Endometrial microvascular endothelial cells (primary cell): Measurements from ENCODE around the gene FOXF2. TPM values are rescaled to one million over a fixed set of nuclear protein-coding genes. Genes with fewer than 3 reads are reported as not detected.

Experiments used
- in situ Hi-C: cut with HindIII; loops from 2 replicates; pipeline ENCODE4 v1.10.0; 2017; ENCODE audit warnings: low sequenced_read_pairs, low pct_unique_long_range_greater_than_20kb; ENCODE audit errors: inconsistent ontology term
- total RNA-seq: library from RNA; depleted of rRNA; stranded (reverse); fragments of >200 nt; gene quantifications from one replicate; pipeline ENCODE4 v1.2.3, GENCODE V29; 2015; ENCODE audit errors: inconsistent ontology term

Gene FOXF2
- total RNA-seq, 1 donor from 2014 or later, result not detected

DNA sequence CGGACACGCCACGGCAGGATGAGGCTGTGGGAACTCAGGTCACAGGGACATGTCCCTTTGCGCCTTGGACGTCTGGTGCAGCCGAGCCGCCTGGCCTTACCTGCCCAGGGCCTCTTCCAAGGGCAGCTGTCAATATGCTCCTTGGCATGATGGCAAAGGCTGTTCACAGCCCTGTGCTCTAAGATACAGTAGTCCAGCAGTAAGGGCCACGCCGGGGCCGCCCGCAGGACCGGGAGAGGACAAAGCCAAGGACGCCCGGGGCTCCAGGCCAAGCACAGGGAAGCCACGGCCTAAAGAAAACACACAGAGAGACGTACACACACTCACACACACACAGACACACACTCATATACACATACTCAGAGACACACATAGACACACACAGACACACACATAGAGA, 13.0 kb downstream of the FOXF2 start:
- in situ Hi-C loops, result no loop called here

DNA sequence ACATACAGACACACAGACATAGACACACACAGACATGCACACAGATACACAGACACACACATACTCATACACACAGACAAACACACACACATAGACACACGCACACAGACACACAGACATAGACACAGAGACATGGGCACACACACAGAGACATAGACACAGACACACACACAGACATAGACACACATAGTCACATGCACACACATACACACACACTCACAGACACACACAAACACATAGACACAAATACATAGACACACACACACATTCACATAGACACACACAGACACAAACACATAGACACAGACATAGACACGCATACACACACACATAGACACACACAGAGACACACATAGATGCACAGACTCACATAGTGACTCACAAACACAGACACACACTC, 13.5 kb downstream of the FOXF2 start:
- in situ Hi-C loops, result no loop called here

DNA sequence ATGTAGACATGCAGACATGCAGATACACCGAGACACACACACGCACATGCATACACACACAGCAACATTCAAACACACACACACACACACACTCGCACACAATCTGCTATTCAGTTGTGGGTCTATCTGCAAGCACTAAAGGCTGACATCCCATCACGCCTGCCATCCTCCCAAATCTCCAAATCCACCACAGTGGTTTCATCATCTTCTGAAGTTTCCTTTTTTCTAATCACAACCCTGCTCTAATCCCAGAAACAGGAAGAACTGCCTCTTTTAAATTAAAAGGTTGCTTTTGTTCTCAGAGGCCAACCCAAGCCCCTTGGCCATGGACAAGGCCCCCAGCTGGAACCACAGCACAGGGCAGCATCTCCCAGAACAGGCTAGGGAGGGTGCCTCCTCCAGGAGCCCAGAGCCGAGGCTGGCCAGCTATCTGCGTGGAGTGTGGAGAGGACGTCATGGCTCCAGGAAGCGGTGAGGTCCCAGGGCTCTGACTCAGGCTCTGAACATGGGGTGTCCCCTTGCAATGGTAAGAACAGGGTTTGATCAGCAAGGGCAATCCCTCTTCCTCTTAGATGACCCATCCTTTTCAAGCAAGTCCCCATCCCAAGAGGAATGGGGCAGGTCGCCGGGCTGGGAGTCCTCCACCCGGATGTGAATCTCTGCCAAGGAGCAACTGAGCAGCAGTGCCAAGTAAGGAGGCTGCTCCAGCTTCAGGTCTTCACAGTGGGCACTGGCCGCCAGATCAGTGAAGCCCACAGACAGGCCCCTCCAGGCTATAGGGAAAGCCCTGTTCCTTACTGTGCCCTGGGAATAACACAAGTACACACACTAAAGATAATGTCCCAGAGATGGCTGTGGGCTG, 14.7 kb downstream of the FOXF2 start:
- in situ Hi-C loops, result no loop called here

DNA sequence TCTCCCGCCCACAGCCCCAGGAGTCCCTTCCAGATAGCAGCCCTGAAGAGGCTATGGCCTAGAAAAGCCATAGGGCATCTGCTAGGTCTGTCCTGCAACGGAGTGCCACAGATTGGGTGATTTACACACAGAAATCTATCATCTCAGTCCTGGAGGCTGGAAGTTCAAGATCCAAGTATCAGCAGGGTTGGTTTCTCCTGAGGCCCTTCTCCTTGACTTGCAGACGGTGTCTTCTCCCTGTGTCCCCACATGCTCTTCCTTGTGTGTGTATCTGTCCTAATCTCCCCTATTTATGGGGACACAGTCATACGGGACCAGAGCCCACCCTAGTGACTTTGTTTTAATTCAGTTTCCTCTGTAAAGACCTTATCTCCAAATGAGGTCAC, 15.3 kb downstream of the FOXF2 start:
- in situ Hi-C loops, result no loop called here

DNA sequence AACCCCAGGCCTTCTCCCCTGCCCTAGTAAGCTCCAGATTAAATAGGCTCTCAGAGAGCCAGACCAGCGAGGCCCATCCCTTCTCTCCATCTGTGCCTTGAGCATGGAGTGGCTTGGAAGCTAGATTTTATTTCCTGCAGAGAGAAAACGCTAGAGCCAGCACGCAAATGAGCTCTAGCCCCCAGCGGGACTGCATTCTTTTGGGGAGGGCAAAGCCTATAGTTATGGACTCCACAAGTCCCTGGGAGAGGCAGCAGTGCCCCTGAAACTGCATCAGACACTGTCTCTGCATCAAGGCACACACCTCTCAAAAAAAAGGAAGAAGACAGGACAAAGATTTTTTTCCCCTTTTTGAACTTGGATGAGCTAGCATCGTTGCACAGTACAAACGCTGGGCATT, 15.8 kb downstream of the FOXF2 start:
- in situ Hi-C loops, result no loop called here

DNA sequence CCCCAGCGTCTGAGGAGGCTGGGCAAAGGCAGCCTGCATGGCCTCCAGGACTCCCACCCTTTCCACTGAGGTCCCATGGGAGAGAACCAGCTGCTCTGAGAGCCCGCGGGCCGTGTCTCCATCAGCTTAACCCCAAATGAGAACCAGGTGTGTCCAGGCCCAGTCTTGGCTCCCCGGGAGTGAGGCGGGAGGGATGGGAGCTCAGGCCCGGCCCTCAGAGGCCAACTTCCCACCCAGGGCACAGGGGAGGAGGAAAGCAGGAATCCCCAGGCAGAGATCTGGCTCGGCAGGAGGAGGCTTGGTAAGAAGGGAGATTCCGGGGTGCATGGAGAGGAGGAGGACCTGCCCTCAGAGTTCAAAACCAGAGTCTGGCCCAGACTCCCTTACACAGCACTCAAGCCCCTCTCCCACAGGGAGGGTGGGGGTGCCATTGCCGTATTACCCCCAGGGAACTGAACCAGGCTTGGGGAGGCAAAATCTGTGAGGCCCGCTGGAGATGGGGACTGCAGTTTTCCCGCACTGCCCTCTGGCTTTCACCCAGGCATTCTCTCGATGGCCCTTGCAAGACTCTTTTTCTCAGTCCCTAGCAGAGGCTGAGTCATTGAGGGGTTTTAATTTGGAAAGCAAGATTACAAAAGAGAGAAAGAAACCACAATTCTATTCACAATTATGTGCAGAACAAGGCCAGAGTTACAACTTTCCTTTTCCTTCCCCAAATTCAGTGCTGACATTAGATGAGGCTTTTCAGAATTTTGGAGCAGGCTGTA, 17.1 kb downstream of the FOXF2 start:
- in situ Hi-C loops, result no loop called here

DNA sequence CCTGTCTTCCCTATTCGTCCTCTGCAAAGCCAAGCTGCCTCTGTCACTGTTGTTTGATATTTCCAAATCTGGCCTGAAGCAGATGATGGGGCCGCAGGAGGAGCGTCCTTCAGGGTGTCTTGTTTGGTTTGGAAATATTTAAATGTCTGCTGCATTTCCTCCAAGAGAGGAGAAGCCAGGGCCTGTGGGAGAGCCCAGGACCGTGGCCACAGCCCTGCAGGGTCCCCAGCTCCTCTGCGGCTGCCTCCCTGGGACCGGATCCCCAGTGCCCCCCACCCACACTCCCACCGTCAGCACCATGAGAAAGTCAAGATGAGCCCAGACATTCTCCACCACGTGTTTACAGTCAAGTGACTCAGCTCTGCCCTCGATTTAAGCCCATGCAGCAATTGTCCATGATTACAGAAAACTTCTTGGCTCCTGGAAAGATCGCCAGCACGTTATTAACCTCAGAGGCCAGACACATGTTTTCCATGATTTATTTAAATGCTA, 18.2 kb downstream of the FOXF2 start:
- in situ Hi-C loops, result no loop called here

DNA sequence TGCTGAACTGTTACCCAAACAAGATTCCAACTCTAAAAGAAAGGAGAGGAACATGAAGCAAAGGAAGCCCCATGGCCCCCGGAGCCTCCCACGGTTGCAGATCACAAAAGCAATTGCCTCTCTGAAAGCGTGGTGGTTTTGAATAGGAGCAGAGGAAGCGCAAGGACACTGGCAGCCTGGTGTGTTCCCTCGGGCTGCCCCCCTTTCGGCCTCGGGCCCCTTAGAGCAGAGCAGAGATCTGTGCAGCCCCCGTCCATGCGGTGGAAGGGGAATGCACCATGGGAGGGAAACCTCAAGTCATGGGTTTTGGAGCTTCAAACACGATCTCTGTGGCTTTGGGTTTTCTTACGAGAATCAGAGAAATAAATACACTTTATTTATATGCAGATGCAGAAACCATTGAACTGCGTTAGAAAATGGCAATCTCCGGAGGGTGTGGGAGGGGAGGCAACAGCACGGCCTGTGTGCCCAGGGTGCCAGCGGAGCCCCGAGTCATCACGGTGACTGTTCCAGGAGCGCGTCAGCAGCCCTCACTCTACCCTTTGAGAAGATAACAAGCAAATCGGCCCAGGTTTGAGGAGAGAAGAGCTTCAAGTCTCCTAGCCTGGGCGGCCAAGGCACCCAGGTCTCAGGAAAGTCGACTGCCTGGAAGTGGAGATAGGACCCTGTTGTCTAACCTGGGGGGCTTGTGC, 20.5 kb downstream of the FOXF2 start:
- in situ Hi-C loops, result no loop called here

DNA sequence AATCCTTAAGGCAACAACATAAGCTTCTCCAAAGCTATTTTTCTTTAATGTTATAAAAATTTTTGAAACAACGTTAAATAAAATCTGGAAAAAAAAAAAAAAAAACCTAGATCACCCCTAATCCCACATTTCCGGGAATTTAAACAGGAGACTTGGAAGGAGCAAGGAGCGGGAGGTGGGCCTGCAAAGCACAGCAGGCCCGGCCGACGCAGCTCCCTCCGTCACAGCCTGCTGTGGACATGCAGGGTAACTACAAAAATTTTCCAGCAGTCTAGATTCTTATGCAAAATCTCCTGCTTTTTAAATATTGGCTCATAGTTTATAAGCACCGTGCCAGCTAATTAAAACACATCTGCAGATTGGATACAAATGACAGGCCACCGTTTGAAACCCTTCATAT, 23.5 kb downstream of the FOXF2 start:
- in situ Hi-C loops, result no loop called here

DNA sequence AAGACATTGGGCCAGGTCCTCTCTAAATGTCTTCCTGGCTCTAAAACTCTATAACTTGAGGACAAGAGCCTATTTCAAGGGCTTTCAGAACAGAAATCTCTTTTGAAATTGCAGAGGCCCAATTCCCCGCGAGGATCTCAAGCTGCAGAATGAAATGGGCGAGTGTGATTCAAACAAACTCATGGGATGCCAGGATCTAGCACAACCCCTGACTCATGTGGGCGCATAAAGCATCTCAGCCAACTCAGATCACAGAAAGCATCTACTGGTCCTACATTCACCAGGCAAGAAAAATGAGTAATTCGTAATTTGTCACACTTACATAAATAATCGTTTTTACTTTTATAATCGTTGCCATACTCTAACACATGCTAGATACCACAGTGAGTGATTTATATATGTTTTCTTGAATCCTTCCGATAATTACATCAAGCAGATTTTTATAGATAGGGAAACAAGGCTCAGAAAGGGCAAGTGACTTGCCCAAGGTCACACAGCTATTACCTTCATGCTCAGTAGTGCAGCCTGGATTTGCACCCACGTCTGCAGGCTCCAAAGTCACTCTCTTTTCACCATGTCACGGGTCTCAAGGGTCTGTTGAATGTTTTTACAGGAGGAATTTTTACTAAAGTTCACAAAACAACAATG, 26.2 kb downstream of the FOXF2 start:
- in situ Hi-C loops, result no loop called here

DNA sequence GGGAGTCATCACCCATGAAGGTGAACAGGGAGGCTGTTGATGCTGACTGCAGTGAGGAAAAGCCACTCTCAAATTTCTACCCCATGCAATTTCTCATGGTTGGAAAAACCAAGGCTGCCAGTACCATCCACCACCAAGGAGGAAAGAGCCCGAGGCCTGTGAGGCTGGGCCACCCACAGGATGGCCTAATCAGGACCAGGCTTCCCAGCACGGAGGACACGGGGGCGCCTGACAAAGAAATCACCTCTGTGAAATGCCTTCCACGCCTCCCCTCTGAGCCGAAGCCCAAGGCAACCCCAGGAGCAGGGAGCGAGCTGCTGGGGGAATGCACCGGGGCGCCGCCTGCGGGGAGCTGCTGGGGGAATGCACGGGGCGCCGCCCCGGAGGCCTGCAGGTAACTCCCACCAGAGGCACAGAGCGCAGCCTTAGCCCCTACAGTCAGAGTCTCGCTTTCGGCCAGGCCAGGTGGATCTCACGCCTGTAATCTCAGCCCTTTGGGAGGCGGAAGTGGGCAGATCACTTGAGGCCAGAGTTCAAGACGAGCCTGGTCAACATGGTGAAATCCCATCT, 26.9 kb downstream of the FOXF2 start:
- in situ Hi-C loops, result no loop called here

DNA sequence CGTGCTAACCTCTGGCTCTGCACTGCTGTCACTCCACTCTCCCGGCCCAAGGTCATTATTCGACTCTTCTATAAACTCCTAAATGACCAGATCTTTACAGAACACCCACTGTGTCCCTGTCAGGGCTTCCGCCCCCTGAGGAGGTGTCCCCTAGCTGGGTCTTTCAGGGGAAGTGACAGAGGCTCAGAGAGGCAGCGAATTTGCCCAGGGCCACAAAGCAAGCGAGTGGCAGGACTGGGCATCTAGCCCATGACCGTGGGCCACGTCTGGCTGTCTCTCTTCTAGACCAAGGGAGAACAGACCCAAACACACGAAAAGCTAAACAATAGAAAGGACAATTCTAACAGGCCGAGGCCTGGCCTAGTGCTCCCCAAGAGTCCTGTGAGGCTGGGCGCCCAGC, 27.4 kb downstream of the FOXF2 start:
- in situ Hi-C loops, result no loop called here

DNA sequence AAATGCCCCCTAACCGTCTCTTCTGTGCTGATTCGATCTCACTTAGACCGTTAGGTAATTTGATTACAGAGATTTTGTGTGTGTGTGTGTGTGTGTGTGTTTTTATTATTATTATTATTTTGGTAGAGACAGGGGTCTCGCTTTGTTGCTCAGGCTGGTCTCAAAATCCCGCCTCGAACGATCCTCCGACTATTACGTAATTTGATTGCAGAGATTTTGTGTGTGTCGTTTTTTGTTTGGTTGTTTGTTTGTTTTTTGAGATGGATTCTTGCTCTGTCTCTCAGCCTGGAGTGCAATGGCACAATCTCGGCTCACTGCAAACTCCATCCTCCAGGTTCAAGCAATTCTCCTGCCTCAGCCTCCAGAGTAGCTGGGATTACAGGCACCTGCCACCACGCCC, 28.3 kb downstream of the FOXF2 start:
- in situ Hi-C loops, result no loop called here

DNA sequence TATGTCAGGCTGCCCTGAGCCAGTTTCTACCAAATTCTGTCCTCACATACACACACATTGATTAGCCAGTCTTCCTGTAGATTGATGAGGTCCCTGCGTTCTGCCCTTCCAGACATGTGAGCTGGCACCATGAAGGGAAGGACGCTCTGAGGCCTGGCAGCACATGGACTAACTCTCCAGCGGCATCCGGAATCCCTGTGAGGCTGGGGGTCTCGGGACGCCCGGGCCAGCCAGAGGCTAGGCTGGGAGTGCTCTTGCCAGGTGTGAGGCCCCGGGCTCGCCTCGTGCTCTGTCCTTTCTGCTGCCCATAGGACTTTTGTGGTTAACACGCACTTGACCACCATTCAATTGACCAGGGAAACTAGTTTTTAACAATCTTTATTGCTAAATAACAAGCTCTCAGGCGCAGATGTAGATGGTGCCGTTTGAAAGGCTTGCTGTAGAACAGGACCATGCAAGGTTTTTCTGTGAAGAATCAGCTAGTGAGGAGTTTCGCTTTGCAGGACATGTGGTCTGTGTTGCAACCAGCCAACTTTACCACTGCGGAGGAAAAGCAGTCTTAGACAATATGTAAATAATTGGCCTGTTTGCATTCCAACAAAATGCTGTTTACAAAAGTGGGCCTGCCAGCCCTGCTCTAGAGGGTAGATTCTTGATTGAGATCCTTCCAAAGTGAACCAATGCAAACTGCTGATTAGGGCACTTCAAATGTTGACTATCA, 29.3 kb downstream of the FOXF2 start:
- in situ Hi-C loops, result no loop called here

DNA sequence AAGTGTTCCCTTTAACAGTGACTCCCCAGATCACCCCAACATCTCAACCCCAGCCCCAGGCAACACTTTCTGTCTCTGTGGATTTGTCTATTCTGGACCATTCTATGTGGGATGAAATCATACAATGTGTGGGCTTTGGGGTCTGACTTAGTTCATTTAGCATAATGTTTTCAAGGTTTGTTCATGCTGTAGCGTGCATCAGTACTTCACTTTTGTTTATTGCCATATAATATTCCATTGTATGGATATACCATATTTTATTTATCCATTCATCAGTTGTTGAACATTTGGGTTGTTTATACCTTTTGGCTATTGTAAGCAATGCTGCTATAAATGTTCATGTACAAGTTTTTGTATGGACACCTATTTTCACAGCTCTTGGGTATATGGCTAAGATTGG, 31.0 kb downstream of the FOXF2 start:
- in situ Hi-C loops, result no loop called here

DNA sequence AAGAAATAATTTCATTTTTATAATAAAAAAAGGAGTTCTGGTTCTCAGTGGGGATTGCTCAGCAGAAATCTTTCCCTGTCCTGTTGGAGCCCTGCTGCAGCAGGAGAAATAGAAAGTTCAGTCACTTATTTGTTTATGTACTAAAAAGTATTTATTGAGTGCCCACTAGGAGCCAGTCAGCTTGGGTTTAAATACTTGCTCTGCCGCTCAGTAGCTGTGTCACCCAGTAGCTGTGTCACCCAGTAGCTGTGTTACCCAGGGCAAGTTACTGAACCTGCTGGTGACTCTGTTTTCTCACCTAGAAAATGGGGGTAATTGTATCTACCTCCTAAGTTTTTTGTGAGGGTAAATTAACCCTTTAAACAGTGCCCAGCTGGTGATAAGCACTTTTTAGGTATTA, 32.9 kb downstream of the FOXF2 start:
- in situ Hi-C loops, result no loop called here

DNA sequence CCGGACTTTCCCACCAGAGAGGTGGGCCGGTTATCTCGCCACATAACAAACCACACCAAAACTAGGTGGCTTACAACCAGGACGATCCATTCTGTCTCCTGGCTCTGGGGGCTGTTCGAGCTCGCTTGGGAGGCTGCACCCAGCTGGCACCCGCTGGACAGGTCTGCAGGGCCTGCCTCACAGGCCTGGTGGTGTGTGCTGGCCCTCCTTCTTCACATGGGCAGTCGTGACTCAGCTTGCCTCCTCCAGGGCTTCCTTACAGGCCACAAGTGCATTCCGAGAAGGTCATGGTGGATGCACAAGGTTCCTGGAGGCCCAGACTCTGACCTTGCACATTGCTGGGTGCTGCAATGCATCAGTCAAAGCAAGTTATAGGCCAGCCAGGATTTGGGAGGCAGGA, 34.2 kb downstream of the FOXF2 start:
- in situ Hi-C loops, result no loop called here

DNA sequence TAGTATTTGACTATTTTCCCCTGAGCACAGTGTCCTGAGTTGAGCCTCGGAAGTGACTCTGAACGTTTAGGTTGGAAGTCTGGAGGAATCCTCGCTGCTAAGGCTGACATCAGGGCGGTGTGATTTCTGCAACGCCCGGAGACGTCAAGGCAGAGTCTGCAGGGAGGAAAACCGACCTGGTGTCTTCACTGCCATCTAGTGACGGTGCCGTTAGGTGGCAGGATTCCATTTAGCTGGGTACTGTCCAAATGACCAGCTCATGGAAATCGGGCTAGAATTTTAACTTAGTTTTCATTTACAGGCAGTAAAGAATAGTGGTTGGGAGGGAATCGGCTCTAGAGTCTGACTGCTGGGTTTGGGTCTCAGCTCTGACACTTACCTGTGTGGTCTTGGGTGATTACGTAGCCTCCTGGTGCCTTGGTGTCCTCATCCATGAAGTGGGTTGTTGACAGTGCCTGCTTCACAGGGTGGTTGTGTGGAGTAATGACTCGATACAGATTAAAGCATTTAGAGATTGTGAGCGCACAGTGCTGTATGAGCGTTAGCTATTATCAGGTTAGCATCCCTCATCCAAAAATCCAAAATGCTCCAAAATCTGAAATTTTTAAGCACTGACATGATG, 35.0 kb downstream of the FOXF2 start:
- in situ Hi-C loops, result no loop called here
